Neural progenitor cell (in vitro differentiated cells): ENCODE data around the gene CTIF. TPM values are rescaled to one million over a fixed set of nuclear protein-coding genes. Genes with fewer than 3 reads are reported as not detected.

Experiments
- DNase-seq: peaks from one replicate; pipeline ENCODE4 v3.0.0-alpha.2; 2016; ENCODE audit warnings: low spot score
- H2AFZ ChIP-seq: fragments of 200-600 bp; sonication (generic); replicated peaks from 2 replicates; pipeline ENCODE4 v1.6.1; 2016; ENCODE audit warnings: antibody characterized with exemption
- H3F3A ChIP-seq: fragments of 200-600 bp; sonication (generic); 2 replicates; pipeline ENCODE4 v1.6.1; 2016; ENCODE audit warnings: antibody characterized with exemption, low read depth
- H3K27ac ChIP-seq: fragments of 200-600 bp; sonication (generic); 2 replicates; pipeline ENCODE4 v1.5.1; 2016; ENCODE audit warnings: mild to moderate bottlenecking
- H3K27me3 ChIP-seq: fragments of 200-600 bp; sonication (generic); 2 replicates; pipeline ENCODE4 v1.6.1; 2016; ENCODE audit warnings: mild to moderate bottlenecking, moderate library complexity
- H3K36me3 ChIP-seq: fragments of 200-600 bp; sonication (generic); 2 replicates; pipeline ENCODE4 v1.5.1; 2016
- H3K4me1 ChIP-seq: fragments of 200-600 bp; sonication (generic); 2 replicates; pipeline ENCODE4 v1.6.1; 2016; ENCODE audit warnings: mixed run types
- H3K4me2 ChIP-seq: fragments of 200-600 bp; sonication (generic); 2 replicates; pipeline ENCODE4 v1.6.1; 2016
- H3K4me3 ChIP-seq: fragments of 200-600 bp; sonication (generic); 2 replicates; pipeline ENCODE4 v1.5.1; 2016
- H3K79me2 ChIP-seq: fragments of 200-600 bp; sonication (generic); 2 replicates; pipeline ENCODE4 v1.6.1; 2016; ENCODE audit warnings: low read depth
- H3K9ac ChIP-seq: fragments of 200-600 bp; sonication (generic); 2 replicates; pipeline ENCODE4 v1.6.1; 2016
- H3K9me3 ChIP-seq: fragments of 200-600 bp; sonication (generic); 2 replicates; pipeline ENCODE4 v1.5.1; 2016; ENCODE audit warnings: low read depth
- H4K20me1 ChIP-seq: fragments of 200-600 bp; sonication (generic); 2 replicates; pipeline ENCODE4 v1.6.1; 2016; ENCODE audit warnings: low read depth
- H3K27ac Mint-ChIP-seq: 3 replicates; pipeline ENCODE4 v1.8.0; 2021; ENCODE audit warnings: mixed read lengths
- H3K27me3 Mint-ChIP-seq: 2 replicates; pipeline ENCODE4 v1.8.0; 2022; ENCODE audit warnings: low read depth, mild to moderate bottlenecking, inconsistent platforms, moderate library complexity, mixed read lengths; ENCODE audit not compliant: insufficient read depth
- H3K36me3 Mint-ChIP-seq: 3 replicates; pipeline ENCODE4 v1.8.0; 2021; ENCODE audit warnings: mixed read lengths
- H3K4me1 Mint-ChIP-seq: 3 replicates; pipeline ENCODE4 v1.8.0; 2021; ENCODE audit warnings: mixed read lengths
- H3K4me3 Mint-ChIP-seq: 3 replicates; pipeline ENCODE4 v1.8.0; 2021; ENCODE audit warnings: mild to moderate bottlenecking, moderate library complexity, mixed read lengths
- H3K9me3 Mint-ChIP-seq: 3 replicates; pipeline ENCODE4 v1.8.0; 2020; ENCODE audit warnings: mixed read lengths
- EZH2 ChIP-seq: fragments of 200-600 bp; sonication (generic); IDR thresholded peaks from 2 replicates; pipeline ENCODE4 v1.6.1; 2017; ENCODE audit warnings: antibody characterized with exemption, mild to moderate bottlenecking, moderate library complexity
- EZH2phosphoT487 ChIP-seq: fragments of 200-600 bp; sonication (generic); IDR thresholded peaks from 2 replicates; pipeline ENCODE4 v1.6.1; 2017; ENCODE audit warnings: antibody characterized with exemption
- microRNA-seq: library from miRNA; unstranded; fragments of <30 nt; microRNA quantifications from one replicate; pipeline ENCODE4, GENCODE V29; 2016
- small RNA-seq: library from RNA; depleted of rRNA; stranded (forward); fragments of <200 nt; gene quantifications from one replicate; pipeline ENCODE3, GENCODE V24; 2015
- total RNA-seq: library from RNA; depleted of rRNA; stranded (reverse); fragments of >200 nt; gene quantifications from 2 replicates; pipeline ENCODE4 v1.2.3, GENCODE V29; 2015; ENCODE audit warnings: low replicate concordance
- TF ChIP-seq, protein P1 (sequence below): fragments of 200-600 bp; sonication (generic); IDR thresholded peaks from 2 replicates; pipeline ENCODE4 v1.5.1; 2017; ENCODE audit warnings: antibody characterized with exemption, mild to moderate bottlenecking

The CTIF gene
- total RNA-seq, 1 donor from 2014 or later, result 17.6 TPM

DNA sequence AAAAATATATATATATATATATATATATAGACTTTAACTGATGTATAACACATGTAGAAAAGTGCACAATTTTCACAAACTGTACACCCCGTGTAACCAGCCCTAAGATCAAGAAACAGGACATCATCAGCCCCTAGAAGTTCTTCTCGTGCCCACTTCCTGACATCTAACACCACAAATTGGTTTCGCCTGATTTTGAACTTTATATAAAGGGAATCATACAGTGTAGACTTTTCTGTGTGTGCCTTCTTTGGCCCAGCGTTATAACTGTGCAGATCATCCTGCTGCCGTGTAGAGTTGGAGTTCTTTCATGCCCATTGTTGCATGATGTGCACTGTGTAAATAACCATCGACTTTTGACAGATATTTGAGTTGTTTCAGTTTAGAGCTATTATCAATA, 370.9 kb downstream of the CTIF start:
- H3K9ac ChIP-seq, result no peak overlapping the region
- no peaks in the 10 kb centered on the region for H3K27me3 ChIP-seq
- H2AFZ ChIP-seq, result no peak overlapping the region
- Mint-ChIP-seq H3K27me3 (peaks cover 10% of the 10 kb centered on the region), H3K9me3 (peaks cover 4% of the 10 kb centered on the region), H3K27ac (no peak overlapping the region), H3K4me3 (no peak overlapping the region), H3K36me3 (no peaks in the 10 kb centered on the region), H3K4me1 (peaks cover 13% of the 10 kb centered on the region)
- no peak overlapping the region for H3K4me2 ChIP-seq
- DNase-seq, result no peak
- H3K79me2 ChIP-seq, result no peaks in the 10 kb centered on the region
- no peak overlapping the region for H3K4me3 ChIP-seq
- H4K20me1 ChIP-seq, result no peaks in the 10 kb centered on the region
- no peaks in the 10 kb centered on the region for H3K9me3 ChIP-seq
- TF ChIP-seq, protein P1, sequence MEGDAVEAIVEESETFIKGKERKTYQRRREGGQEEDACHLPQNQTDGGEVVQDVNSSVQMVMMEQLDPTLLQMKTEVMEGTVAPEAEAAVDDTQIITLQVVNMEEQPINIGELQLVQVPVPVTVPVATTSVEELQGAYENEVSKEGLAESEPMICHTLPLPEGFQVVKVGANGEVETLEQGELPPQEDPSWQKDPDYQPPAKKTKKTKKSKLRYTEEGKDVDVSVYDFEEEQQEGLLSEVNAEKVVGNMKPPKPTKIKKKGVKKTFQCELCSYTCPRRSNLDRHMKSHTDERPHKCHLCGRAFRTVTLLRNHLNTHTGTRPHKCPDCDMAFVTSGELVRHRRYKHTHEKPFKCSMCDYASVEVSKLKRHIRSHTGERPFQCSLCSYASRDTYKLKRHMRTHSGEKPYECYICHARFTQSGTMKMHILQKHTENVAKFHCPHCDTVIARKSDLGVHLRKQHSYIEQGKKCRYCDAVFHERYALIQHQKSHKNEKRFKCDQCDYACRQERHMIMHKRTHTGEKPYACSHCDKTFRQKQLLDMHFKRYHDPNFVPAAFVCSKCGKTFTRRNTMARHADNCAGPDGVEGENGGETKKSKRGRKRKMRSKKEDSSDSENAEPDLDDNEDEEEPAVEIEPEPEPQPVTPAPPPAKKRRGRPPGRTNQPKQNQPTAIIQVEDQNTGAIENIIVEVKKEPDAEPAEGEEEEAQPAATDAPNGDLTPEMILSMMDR, result no peak
- TF ChIP-seq EZH2, result no peak
- no peak for TF ChIP-seq EZH2phosphoT487
- H3K36me3 ChIP-seq, result no peaks in the 10 kb centered on the region
- peaks cover 3% of the 10 kb centered on the region for H3K4me1 ChIP-seq
- H3F3A ChIP-seq, result no peaks in the 10 kb centered on the region
- H3K27ac ChIP-seq, result no peak overlapping the region

DNA sequence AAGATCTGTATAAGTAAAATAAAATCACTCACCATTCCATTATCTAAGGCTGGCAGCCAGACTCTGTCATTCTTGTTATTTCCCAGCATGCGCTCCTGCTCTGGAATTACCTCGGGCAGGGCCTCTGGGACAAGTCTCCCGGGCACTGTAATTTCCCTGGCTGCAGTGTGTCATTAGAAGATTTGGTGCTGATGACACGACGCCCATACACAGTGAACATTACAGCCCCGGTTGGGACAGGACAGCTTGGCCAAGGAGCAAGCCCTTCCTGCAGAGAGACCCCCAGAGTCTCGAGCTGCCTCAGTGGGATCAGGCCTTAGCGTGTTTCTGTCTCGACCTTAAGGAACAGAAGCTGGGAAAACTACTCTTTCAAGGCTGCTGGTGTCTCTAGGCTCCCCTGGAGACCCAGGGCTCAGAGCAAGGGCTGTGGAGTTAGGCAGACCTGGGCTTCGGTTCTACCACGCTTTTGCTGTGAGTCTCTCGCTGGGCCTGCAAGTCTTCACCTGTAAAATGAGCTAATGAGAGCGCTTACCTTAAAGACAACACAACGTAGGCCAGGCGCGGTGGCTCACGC, 372.2 kb downstream of the CTIF start:
- Histone ChIP-seq H4K20me1 (no peaks in the 10 kb centered on the region), H3K36me3 (no peaks in the 10 kb centered on the region), H2AFZ (no peak overlapping the region), H3F3A (no peaks in the 10 kb centered on the region), H3K79me2 (no peaks in the 10 kb centered on the region), H3K9ac (no peak overlapping the region), H3K9me3 (no peaks in the 10 kb centered on the region), H3K4me1 (peaks cover 7% of the 10 kb centered on the region), H3K27ac (no peak overlapping the region), H3K4me2 (no peak overlapping the region), H3K27me3 (no peaks in the 10 kb centered on the region), H3K4me3 (no peak overlapping the region)
- peaks cover 23% of the 10 kb centered on the region for H3K4me1 Mint-ChIP-seq
- TF ChIP-seq EZH2, result no peak
- TF ChIP-seq EZH2phosphoT487, result no peak
- TF ChIP-seq, protein P1, result no peak
- no peaks in the 10 kb centered on the region for H3K36me3 Mint-ChIP-seq
- DNase-seq, result no peak
- H3K27ac Mint-ChIP-seq, result peak overlapping the region; percentile 25
- H3K27me3 Mint-ChIP-seq, result peaks cover 6% of the 10 kb centered on the region
- H3K9me3 Mint-ChIP-seq, result no peaks in the 10 kb centered on the region
- H3K4me3 Mint-ChIP-seq, result no peak overlapping the region

Small RNAs within 50 kb of the gene (microRNA-seq; reads per million reads assigned to microRNA genes)
- gene MIR4743, result not detected

Small RNAs within 50 kb of the gene (small RNA-seq; reads per million reads assigned to genes)
- not detected for gene MIR4743

Other genes starting within 250 kb of the CTIF start
- 0.15 and 2.3 TPM in 2 replicates for gene ZBTB7C, start 129.6 kb upstream of the CTIF start, total RNA-seq